ENCODE data around the gene PDLIM1.

Gene PDLIM1

GRCh38 chr10:95314192-95314918 lies 23.6 kb upstream of the PDLIM1 start:
- peak; percentile 22 to 31 for DNase-seq

GRCh38 chr10:95312986-95313495 lies 22.2 kb upstream of the PDLIM1 start:
- DNase-seq: no peak

- no peak for DNase-seq
Observed at GRCh38 chr10:95312257-95312656, 21.5 kb upstream of the PDLIM1 start.

- DNase-seq: no peak
Observed at GRCh38 chr10:95309958-95310357, 19.2 kb upstream of the PDLIM1 start.

GRCh38 chr10:95308389-95309302 lies 17.8 kb upstream of the PDLIM1 start:
- no peak for DNase-seq

- no peak for DNase-seq
Observed at GRCh38 chr10:95306851-95307250, 16.0 kb upstream of the PDLIM1 start.

- peak; percentile 31 to 63 for DNase-seq
Observed at GRCh38 chr10:95306318-95306650, 15.5 kb upstream of the PDLIM1 start.

GRCh38 chr10:95305606-95306317 lies 15.0 kb upstream of the PDLIM1 start:
- DNase-seq: no peak

- no peak for DNase-seq
Observed at GRCh38 chr10:95304976-95305375, 14.2 kb upstream of the PDLIM1 start.

- DNase-seq: no peak
Observed at GRCh38 chr10:95304463-95304862, 13.7 kb upstream of the PDLIM1 start.

GRCh38 chr10:95303950-95304349 lies 13.1 kb upstream of the PDLIM1 start:
- no peak for DNase-seq

GRCh38 chr10:95303535-95303934 lies 12.7 kb upstream of the PDLIM1 start:
- no peak for DNase-seq

- no peak for DNase-seq
Observed at GRCh38 chr10:95300022-95300539, 9.3 kb upstream of the PDLIM1 start.

- DNase-seq: no peak
Observed at GRCh38 chr10:95297402-95297801, 6.6 kb upstream of the PDLIM1 start.

- no peak for DNase-seq
Observed at GRCh38 chr10:95296764-95297163, 6.0 kb upstream of the PDLIM1 start.

GRCh38 chr10:95295031-95295755 lies 4.4 kb upstream of the PDLIM1 start:
- DNase-seq: peak in 1 of 2 experiments; percentile 41

- DNase-seq: no peak
Observed at GRCh38 chr10:95293631-95294030, 2.8 kb upstream of the PDLIM1 start.

- DNase-seq: no peak
Observed at GRCh38 chr10:95291365-95292039, 699 bp upstream of the PDLIM1 start.

GRCh38 chr10:95289921-95290421 lies 832 bp downstream of the PDLIM1 start:
- no peak for DNase-seq

- no peak for DNase-seq
Observed at GRCh38 chr10:95289003-95289920, 1.5 kb downstream of the PDLIM1 start.
